ENCODE measurements around the gene CAMTA1. TPM values are rescaled to one million over a fixed set of nuclear protein-coding genes. Genes with fewer than 3 reads are reported as not detected.

CAMTA1 gene
- total RNA-seq, 2 experiments from 2014 or later, result 43.9 to 73.3 TPM

DNA sequence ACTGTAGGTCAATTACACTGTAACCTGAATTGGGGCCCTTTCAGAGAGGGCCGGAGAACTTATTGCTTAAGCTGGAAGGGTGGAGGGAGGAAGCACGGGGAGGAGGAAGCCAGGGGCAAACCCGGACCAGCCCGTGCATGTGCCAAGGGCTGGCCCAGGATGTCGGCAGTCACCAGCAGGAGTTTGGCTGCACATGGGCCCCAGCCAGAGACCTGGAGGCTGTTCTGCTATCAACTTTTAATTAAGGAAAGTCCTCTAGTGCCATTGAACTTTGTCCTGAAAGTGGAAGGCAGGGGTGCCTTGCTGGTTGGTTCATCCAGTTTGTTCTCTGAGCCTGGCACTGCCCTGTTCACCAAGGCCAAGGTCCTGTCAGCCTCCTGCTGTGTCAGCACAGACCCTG lies 785.1 kb downstream of the CAMTA1 start:
- H2AFZ ChIP-seq (ENCODE audit: low read length), result no peak overlapping the region
- no peak overlapping the region for H3K4me2 ChIP-seq (ENCODE audit: low read length)
- no peak overlapping the region for H3K27ac ChIP-seq (ENCODE audit: low read depth, low read length, poor library complexity, severe bottlenecking)
- no TSS peak for BruUV-seq (replicated peaks)
- no peak for DNase-seq (ENCODE audit: low spot score)
- intact Hi-C loops (cut with micrococcal nuclease; ENCODE audit: unreplicated experiment), result no loop called here
- no peaks in the 10 kb centered on the region for H3K36me3 ChIP-seq (ENCODE audit: insufficient read depth, low read length)
- CTCF ChIA-PET (ENCODE audit: unreplicated experiment), result no interaction called here
- H4K20me1 ChIP-seq (ENCODE audit: insufficient read depth, low read length), result no peaks in the 10 kb centered on the region
- POLR2A ChIA-PET, result no interaction called here
- TF ChIP-seq CTCF (conservative IDR thresholded peaks at IDR 0.05; ENCODE audit: low read length) (no peak), EZH2phosphoT487 (IDR thresholded peaks at IDR 0.05; ENCODE audit: borderline replicate concordance, low read depth, low read length) (no peak)
- H3K4me1 ChIP-seq (ENCODE audit: insufficient read depth, low read length, poor library complexity, severe bottlenecking), result no peaks in the 10 kb centered on the region
- H3K79me2 ChIP-seq (ENCODE audit: insufficient read depth, low read depth, low read length), result no peaks in the 10 kb centered on the region
- H3K9me2 ChIP-seq (ENCODE audit: insufficient read depth, low read length), result no peaks in the 10 kb centered on the region
- no peak overlapping the region for H3K4me3 ChIP-seq (ENCODE audit: low read depth, low read length, poor library complexity, severe bottlenecking)
- no peaks in the 10 kb centered on the region for H3K9me3 ChIP-seq (ENCODE audit: low read length)

DNA sequence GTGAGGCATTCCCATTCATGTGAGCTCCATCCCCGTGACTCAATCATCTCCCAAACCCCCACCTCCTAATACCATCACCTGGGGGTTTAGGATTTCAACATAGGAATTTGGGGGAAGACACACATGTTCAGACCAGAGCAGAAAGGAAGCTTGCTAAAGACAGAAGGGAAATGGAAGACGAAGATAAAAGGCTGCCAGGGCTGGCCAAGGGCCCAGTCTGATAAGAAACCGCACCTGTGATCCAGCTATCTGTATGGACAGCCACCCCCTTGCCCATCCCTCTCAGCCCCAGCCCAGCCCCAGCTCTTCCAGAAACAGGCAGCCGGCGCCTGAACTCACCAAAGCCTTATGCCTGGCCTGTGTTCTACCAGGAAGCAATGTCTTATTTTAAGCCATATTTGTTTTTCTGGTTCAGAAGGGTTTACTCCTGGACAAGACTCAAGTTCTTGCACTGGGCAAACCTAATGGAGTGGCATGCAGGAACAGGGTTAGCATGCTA lies 787.4 kb downstream of the CAMTA1 start:
- no peaks in the 10 kb centered on the region for H3K9me2 ChIP-seq (ENCODE audit: insufficient read depth, low read length)
- H2AFZ ChIP-seq (ENCODE audit: low read length), result no peak overlapping the region
- no peaks in the 10 kb centered on the region for H3K9me3 ChIP-seq (ENCODE audit: low read length)
- no peak for DNase-seq (ENCODE audit: low spot score)
- CTCF ChIA-PET (ENCODE audit: unreplicated experiment), result no interaction called here
- intact Hi-C loops (cut with micrococcal nuclease; ENCODE audit: unreplicated experiment), result no loop called here
- no peak overlapping the region for H3K4me3 ChIP-seq (ENCODE audit: low read depth, low read length, poor library complexity, severe bottlenecking)
- POLR2A ChIA-PET, result no interaction called here
- H3K4me2 ChIP-seq (ENCODE audit: low read length), result no peak overlapping the region
- no peaks in the 10 kb centered on the region for H3K4me1 ChIP-seq (ENCODE audit: insufficient read depth, low read length, poor library complexity, severe bottlenecking)
- no peaks in the 10 kb centered on the region for H4K20me1 ChIP-seq (ENCODE audit: insufficient read depth, low read length)
- no TSS peak for BruUV-seq (replicated peaks)
- H3K36me3 ChIP-seq (ENCODE audit: insufficient read depth, low read length), result no peaks in the 10 kb centered on the region
- no peak overlapping the region for H3K27ac ChIP-seq (ENCODE audit: low read depth, low read length, poor library complexity, severe bottlenecking)
- no peaks in the 10 kb centered on the region for H3K79me2 ChIP-seq (ENCODE audit: insufficient read depth, low read depth, low read length)
- no peak for TF ChIP-seq CTCF (conservative IDR thresholded peaks at IDR 0.05; ENCODE audit: low read length)
- TF ChIP-seq EZH2phosphoT487 (IDR thresholded peaks at IDR 0.05; ENCODE audit: borderline replicate concordance, low read depth, low read length), result no peak

DNA sequence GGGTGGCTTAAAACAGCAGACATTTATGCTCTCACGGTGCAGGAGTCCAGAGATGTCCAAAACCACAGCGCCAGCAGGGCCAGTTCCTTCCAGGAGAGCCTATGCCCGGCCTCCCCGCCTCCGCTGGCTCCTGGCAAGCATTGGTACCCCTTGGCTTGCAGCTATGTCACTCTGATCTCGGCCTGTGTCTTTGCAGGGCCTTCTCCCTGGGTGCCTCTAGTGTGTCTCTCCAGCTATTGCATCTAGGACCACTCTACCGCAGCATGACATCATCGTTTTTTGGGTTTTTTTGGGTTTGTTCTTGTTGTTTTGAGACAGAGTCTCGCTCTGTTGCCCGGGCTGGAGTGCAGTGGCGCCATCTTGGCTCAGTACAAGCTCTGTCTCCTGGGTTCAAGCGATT lies 788.2 kb downstream of the CAMTA1 start:
- Histone ChIP-seq H4K20me1 (ENCODE audit: insufficient read depth, low read length) (no peaks in the 10 kb centered on the region), H3K79me2 (ENCODE audit: insufficient read depth, low read depth, low read length) (no peaks in the 10 kb centered on the region), H2AFZ (ENCODE audit: low read length) (no peak overlapping the region), H3K9me2 (ENCODE audit: insufficient read depth, low read length) (no peaks in the 10 kb centered on the region), H3K27ac (ENCODE audit: low read depth, low read length, poor library complexity, severe bottlenecking) (no peak overlapping the region), H3K4me3 (ENCODE audit: low read depth, low read length, poor library complexity, severe bottlenecking) (no peak overlapping the region), H3K4me2 (ENCODE audit: low read length) (no peak overlapping the region), H3K4me1 (ENCODE audit: insufficient read depth, low read length, poor library complexity, severe bottlenecking) (no peaks in the 10 kb centered on the region), H3K9me3 (ENCODE audit: low read length) (no peaks in the 10 kb centered on the region), H3K36me3 (ENCODE audit: insufficient read depth, low read length) (no peaks in the 10 kb centered on the region)
- no peak for DNase-seq (ENCODE audit: low spot score)
- ChIA-PET POLR2A (no interaction called here), CTCF (ENCODE audit: unreplicated experiment) (no interaction called here)
- TF ChIP-seq EZH2phosphoT487 (IDR thresholded peaks at IDR 0.05; ENCODE audit: borderline replicate concordance, low read depth, low read length), result no peak
- TF ChIP-seq CTCF (conservative IDR thresholded peaks at IDR 0.05; ENCODE audit: low read length), result no peak
- no TSS peak for BruUV-seq (replicated peaks)
- intact Hi-C loops (cut with micrococcal nuclease; ENCODE audit: unreplicated experiment), result no loop called here
